Cerebellar cortex (tissue), 1 donor: ENCODE results near the gene AP1AR.

Experiments
- DNase-seq: peaks from one replicate; pipeline ENCODE4 v3.0.0-alpha.2; 2015; ENCODE audit warnings: low spot score

The AP1AR gene

DNA sequence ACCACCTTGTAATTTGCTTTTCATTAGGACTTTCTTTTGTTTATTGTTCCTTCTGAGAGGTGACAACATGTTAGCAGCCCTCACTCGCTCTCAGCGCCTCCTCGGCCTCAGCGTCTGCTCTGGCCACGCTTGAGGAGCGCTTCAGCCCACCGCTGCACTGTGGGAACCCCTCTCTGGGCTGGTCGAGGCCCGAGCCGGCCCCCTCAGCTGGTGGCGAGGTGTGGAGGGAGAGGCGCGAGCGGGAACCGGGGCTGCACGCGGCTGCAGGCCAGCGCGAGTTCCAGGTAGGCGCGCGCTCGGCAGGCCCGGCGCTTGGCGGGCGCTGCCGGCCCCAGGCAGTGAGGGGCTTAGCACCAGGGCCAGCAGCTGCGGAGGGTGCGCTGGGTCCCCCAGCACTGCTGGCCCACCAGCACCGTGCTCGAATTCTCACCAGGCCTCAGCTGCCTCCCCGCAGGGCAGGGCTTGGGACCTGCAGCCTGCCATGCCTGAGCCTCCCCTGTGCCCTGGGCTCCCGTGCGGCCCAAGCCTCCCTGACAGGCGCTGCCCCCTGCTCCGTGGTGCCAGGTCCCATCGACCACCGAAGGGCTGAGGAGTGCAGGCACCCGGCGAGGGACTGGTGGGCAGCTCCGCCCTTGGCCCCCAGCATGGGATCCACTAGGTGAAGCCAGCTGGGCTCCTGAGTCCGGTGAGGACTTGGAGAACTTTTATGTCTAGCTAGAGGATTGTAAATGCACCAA lies 9.2 kb upstream of the AP1AR start:
- DNase-seq: no peak

DNA sequence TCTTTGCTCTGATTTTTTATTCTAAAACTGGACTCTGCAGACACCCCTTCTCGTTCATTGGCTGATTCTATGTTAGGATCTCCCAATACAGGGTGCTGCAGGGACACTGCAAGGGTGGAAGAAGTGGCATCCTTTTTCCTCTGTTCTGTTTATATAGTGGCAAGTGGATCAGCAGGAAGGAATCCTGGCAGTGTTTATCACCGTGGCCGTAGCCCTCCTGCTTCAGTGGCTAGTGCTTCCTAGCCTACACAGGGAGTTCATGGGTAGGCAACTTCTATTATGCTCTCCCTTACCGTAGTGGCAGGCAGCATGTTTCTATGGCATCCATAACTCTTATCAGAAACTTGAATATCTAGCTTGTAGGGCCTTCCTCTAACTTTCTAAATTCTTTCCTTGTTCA lies 6.4 kb upstream of the AP1AR start:
- no peak for DNase-seq

DNA sequence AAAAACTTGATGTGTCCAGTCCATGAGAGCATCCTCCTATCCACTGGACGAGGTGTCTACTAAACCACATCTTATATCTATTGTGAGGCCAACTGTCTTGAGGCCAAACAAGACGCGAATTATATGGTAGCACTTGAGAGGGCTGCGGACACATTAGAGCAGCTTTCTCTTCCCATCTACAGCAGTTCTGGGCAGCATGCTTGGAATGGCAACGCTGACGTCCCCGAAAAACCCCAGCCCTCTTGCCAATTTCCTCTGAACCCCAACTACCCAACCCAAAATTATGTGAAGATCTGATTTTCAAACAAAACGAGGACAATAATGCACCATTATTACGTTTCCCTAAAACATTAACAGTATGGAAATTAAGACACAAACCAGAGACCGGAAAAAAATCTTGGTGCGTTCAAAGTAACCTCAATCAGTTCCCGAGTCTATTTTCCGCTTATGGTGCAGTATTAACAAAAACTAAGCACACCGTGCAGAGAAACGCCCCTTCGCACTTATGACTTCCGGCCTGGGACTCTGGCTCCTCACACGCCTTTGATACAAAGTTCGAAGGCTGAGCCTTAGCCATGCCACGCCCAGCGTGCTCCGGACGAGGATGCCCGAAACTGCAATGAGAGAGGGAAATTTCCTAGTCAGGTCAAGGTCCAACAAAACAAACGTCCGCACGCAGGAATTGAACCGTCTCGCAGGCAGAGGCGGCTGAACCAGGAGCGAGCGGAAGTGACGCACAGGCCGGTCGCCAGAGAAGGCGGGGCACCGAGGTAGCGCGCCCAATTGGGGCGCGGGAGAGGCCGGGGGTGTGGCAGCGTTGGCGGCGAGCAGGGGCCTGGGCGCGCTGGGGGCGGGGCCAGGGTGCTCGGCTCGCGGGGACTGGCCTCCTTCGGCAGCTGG lies 458 bp upstream of the AP1AR start:
- peak; percentile 97 for DNase-seq

DNA sequence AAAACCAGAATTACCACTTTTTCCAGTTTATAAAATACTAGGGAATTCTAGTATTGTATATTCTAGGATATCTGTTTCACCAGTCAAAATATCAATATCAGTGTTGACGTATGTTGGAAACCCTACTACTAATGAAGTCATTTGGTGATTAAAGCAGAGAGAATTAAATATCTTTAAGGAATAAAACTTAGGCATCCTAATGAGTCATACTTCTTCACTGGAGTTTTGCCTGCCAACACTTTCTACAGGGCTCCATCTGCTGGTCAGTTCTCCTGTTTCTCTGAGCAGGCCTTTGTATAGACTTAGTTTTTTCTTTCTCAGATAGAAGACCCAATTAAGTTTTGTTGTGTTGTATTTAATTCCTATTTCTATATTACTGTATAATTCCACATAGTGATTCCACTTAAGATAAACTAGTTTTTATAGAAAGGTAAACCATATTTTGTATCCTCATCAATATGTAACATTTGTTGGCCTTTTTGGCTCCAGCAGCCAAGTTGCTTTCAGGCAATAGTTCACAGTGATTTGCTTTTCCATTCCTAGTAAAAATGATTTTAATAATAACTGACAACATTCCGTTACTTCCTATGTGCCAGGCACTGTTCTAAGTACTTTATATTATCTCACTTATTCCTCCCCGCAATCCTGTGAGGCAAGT lies 3.5 kb downstream of the AP1AR start:
- peak; percentile 81 for DNase-seq

DNA sequence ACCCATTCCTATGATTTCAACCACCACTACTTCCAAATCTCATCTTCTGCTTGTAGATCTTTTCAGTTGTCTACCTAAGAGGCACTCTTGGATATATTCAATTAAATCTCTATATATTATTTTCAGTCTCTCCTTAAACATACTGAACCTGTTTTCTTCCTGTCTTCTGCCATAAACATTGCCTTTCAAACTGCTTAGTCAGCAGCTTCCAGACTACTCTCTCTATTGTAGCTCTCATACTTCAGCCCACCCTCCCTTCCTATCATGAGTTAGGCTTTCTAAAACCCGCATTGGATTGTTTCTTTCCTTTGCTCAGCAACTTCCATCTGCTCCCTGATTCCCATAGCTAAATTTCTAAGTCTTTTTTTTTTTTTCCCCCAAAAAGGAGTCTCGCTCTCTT lies 4.5 kb downstream of the AP1AR start:
- no peak for DNase-seq

DNA sequence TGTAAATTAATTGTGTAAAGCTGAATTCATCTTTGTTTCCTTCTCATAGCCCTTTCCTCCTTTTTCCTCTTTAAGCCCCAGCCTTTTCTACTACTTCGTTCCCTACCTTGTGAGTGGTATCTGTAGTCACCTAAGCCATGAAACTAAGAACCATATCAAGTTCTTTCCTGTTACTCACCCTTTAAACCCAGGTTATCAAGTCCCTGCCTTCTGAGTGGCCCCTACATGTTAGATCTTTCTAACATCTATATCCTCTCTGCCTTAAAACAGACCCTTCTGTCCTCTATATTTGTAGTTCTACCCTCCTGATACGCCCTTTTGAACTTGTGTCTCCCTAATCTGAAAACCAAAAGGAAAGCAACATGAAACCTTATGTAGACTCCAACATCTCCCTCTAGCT lies 7.2 kb downstream of the AP1AR start:
- DNase-seq: no peak

DNA sequence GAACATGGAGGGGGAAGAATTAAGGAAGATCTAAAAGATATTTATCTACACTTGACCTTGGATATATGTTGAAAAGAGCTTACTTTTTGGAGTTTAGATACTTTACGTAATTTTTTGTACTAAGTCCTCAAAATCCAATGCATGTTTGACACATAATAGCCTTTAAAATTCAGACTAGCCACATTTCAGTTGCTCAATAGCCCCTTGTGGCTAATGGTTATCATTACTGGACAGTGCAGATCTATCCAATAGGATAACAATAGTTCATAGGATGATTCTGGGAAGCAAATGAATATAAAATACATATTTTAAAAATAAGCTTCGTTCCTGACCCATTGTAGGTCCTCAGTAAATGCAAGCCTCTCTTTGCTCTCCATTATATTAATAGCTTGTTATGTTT lies 13.8 kb downstream of the AP1AR start:
- DNase-seq: no peak

DNA sequence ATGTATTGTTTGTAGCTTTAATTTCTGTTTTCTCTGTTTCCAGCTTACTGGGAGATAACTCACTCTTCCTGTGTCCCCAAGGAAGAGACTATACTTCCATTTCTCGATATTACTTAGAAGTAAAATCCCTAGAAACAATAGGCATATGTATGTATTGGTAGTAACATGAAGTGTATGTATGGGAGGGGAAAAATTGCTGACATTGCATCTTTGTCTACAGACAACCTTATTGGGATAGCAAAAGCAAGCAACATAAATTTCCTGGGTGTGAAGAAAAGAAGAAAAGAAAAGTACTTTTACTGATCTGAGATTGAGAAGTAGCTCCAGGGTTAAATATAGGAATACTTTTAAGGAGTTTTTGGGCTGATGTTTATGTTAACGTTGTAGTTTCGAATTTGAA lies 15.4 kb downstream of the AP1AR start:
- no peak for DNase-seq

DNA sequence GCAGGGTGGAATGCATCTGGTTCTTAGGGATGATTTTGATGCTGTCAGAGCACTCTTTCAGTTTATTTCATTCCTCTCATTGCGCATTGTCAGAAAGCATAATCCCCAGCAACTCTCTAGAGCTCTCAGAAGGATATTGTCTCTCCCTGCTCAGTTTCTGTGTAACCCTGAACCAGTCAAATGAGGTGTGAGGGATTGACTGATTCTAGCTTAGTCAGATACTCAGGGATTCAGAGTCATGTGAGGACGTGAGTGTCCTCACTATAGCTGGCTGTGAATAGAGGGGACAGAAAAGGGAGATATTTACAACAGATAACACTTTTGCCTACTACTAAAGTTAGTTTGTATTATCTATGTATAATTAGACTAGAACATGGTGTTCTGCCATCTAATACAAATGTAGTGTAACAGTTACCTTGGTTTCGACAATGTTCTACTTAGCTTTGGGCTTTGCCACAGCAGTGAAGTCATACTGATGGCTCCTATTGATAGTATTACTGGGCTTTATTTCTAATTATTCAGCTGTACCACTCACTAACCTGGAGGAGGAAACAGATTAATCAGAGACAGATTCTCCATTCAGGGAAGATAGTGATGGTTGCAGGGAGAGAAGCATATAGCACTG lies 19.5 kb downstream of the AP1AR start:
- no peak for DNase-seq

DNA sequence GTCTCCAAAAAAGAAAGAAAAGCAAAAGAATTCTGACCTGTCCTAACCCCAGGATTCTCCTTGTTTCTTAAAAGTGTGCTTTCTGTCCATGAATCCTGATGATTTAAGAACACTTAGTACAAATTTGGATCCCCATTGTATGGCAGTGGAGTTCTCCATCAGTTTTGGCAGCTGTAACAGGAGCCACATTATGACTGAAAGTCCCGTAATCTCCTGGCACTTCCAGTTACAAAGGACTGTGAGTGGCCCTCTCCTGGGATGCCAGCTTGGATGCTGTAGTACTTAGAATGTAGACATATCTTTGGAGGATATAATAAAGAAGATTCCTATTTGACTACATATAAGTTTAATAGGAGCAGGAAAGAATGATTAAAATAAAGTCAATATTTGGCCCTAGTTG lies 20.6 kb downstream of the AP1AR start:
- no peak for DNase-seq

DNA sequence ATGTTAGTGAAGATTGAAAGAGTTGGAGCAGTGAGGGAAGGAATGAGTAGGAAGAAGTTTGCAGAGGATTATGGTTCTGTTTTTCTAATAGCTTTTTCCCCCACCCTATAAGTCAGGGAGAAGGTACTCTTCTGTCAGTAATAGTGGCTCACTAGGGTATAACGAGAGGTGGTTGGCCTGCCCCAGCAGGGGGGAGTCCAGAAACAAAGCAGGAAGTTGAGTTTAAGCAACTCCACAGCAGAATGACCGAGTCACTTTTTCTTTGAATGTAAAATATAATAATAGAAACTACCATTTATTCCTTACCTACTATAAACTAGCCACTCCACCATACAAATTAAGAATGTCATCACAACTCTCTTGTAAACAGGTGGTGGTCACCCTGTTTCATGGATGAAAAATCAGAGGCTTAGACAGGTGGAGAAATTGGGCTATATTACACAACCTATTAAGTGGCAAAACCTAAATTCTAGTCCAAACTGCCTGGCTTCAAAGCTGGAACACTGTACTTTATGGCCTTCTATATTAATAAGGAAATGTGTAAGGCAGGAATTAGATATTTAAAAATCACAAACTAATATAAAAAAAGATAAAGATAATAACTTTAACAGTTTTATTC lies 21.9 kb downstream of the AP1AR start:
- no peak for DNase-seq

DNA sequence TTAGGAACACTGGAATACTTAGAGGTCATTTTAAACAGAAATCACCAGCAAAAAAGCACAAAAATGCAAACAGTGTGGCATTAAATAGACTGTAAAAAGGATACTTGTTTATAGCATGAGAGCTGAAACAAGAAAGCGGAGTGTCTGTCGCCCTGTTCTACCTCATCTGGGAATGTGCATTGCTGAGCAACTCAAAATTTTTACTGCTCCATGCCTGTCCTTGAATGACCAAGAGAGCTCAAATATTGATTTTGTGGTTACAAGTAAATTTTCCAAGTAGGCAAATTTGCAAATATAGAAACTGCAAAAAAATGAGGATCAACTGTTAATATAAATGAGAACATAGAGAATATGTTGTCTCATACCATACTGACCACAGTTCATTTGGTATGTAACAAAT lies 25.5 kb downstream of the AP1AR start:
- no peak for DNase-seq

DNA sequence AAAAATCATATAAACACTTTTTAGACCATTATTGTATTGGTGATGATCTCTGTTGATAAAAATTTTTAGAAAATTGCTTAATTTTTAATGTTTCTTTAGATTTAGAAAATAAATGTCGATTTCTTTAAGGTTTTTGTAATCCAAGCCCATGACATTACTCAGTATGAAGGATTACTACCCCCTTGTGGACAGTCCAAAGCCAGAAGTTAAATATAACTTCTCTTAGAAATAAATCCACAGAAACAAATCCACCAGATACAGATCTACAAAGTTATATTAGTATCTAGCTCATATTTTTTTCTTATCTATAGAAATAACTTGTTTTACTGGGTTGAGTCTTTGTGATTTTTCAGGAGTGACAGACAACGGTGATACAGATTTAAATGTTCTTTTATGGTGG lies 35.2 kb downstream of the AP1AR start:
- DNase-seq: no peak

DNA sequence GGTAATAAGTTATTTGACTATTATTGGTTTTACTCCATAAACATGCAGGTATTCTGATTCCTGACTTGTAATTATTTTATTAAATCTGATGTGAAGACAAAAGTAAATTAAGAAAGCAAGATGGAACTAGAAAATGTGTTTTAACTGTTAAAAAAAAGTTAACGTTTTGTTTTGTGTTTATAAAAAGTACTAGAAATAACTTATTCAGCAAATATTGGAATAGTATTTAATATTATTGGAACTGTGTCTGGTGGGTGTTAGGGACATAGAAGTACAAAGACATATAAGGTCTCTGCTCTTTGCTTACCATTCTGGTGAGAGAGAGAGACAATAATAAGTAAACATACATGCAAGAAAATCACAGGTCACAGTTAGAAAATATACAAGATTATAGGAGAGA lies 38.5 kb downstream of the AP1AR start:
- DNase-seq: no peak

DNA sequence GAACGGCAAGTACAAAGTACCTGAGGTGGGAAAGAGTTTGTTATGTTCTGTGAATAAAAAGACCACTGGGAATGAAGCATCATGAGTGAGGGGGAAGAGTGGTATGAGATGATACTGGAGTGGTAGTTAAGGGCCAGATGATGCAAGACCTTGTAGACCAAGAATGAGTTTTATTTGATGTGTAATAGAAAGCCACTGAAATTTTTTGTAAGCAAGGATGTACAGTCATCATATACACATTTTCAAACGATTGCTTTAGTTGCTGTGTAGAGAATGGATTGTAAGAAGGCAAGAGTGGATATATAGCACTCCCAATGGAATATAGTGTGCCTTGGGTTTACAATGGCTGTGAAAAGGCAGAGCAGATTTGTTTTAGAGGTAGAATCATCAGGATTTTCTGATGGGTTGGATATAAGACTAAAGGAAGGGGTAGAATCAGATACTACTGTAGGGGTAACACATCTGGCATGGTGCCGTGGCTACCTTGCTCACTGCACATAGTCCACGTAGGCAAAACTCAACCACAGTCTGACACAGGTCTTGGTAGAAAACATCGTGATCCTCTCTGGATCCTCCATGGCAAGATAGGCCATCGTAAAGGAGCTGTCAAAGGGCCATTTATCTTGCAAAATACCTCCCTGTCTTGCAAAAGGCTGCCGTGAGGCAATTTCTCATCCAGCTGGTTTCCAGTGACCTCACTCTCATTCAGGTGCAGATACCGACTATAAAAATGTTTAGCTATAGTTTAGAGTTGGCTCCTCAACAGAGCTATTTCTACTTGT lies 39.2 kb downstream of the AP1AR start:
- DNase-seq: no peak

DNA sequence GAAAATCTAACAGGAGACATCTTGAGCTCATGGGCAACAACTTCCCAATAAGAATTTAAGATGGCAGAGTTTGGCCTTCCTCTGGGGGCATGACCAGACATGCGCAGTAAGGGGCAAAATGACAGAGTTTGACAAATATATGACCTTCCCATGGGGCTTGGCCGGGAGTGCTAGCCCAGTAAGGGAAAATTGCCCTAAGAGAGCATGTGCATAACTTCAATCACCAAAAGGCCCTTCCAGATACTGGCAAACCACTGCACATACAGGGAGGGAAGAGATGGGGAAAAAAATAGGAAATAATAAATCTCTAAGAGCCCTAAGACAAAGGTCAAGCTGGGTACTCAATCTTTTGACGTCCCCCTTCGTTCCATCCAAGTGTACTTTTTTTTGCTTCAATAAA lies 40.7 kb downstream of the AP1AR start:
- DNase-seq: no peak

DNA sequence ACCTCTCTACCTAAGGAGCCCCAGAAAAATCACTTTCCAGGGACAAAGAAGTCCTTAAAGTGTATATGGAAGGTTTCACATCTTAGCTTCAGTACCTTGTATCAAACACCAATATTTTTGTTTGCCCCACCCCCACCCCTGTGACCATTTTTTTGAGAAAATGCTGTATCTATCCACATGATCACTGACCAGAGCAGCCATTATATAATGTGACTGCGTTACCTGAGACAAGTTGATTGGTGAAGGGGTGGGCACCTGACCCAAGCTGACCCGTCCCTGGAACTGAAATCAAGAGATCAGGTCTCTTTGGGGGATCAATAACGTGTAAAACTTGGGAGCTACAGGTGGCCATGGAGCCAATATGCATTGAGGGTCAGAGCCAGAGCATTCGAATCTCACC lies 43.4 kb downstream of the AP1AR start:
- DNase-seq: no peak

DNA sequence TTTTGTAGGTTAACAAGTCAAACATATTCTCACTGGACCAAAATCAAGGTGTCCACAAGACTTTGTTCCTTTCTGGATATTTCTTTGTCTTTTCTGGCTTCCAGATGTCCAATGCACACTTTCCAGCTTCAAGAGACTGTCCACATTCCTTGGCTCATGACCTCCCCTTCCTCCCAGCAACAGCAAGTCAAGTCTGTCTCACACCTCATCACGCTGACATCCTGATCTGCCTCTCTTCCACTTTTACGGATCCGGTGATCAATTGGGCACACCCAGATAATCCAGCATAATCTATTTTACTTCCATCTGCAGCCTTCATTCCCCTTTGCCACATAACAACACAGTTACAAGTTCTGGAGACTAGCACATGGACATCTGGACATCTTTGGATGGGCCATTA lies 44.5 kb downstream of the AP1AR start:
- no peak for DNase-seq

DNA sequence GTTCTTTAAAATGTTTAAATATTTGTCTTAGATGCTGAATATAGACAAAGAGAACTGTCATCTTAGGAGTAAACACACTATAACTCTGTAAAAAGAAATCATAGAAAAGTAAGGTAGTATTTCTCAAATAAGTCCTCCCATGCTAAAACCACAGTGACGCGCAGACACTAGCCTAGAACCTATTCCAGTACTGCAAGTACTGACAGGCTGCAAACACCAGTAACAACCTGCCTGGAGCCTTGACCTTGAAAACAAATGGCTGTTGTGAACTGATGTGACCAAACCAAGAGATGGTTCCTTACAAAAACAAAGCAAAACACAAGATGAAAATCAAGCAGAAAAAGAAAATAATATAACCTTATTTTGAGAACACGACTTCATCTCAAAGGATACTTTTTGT lies 45.6 kb downstream of the AP1AR start:
- no peak for DNase-seq

DNA sequence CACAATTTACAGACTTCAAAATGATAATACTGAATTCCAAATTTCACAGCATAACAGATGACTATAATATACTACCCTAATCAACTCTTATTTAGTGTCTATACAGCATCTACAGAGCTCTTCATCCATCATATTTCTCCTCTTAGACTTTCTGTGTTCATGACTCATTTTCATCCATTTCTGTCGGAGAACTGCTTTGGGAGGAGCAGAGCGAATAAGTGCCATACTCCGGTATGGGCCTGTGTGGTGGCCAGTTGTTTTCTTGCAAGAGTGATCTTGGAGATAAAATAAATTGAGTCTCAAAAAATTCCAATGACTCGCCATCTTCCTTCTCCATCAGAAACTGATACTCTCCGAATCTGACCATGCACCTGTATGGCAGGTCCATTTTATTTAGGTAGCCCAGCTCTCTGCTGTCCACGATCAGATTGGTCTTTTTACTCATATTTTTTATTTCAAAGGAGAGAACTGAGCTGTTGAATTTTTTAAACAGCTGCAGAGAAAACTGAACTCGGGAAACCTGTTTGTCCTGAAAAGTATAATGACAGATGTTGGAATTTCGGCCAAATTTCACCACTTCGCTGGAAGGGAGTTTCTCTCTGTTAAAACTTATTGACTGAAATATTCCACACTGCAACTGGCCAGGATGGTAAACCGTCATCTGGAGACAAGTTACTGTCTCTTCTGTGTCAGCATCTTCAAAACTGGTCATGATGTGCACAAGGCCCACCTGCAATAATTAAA lies 46.3 kb downstream of the AP1AR start:
- no peak for DNase-seq
